HEK293 (cell line): ENCODE measurements around the gene CCDC57.
"Not testable (repeated sequence)": the region's sequence is repeated elsewhere in the genome, so short reads cannot be mapped to it uniquely, and the experiment has no call there.

ENCODE experiments used
- CTCF ChIA-PET: fragments of 350-600 bp; formaldehyde crosslinking; extraction: SDS; loops from one replicate; lab custom pipeline; 2021; ENCODE audit warnings: antibody characterized with exemption; lab: Yijun Ruan, JAX
- POLR2A ChIA-PET: fragments of 300-600 bp; formaldehyde crosslinking; extraction: SDS; loops from one replicate; lab custom pipeline; 2020; ENCODE audit warnings: antibody characterized with exemption, inconsistent platforms; lab: Yijun Ruan, JAX
- H3K27ac ChIP-seq: fragments of 200-500 bp; sonication (Bioruptor generic); 2 replicates; pipeline ENCODE4 v1.5.1; 2014; ENCODE audit warnings: low read depth, low read length, control low read depth, inconsistent platforms; ENCODE audit errors: extremely low read depth
- H3K36me3 ChIP-seq, 2 experiments: fragments of 200-500 bp in 1 of 2; sonication (Bioruptor generic) in 1 of 2; 1 replicate in 1 of 2; 2 replicates in 1 of 2; pipeline ENCODE4 v1.5.1; 2014 to 2017; ENCODE audit warnings: inconsistent platforms in 2 of 2, low read length in 2 of 2; ENCODE audit not compliant: control insufficient read depth in 2 of 2, insufficient read depth in 1 of 2
- H3K4me1 ChIP-seq: fragments of 200-500 bp; sonication (Bioruptor generic); 2 replicates; pipeline ENCODE4 v1.5.1; 2014; ENCODE audit warnings: mild to moderate bottlenecking, low read length, inconsistent platforms; ENCODE audit not compliant: control insufficient read depth, insufficient read depth
- H3K4me3 ChIP-seq: 2 replicates; pipeline ENCODE4 v1.5.1; 2011; ENCODE audit warnings: low read depth, mild to moderate bottlenecking, control low read depth, low read length, moderate library complexity
- H3K9me3 ChIP-seq: fragments of 200-500 bp; sonication (Bioruptor generic); 2 replicates; pipeline ENCODE4 v1.5.1; 2014; ENCODE audit warnings: low read depth, low read length, inconsistent platforms; ENCODE audit not compliant: control insufficient read depth, insufficient read depth
- GLIS2 ChIP-seq: fragments of 450-650 bp; formaldehyde crosslinking; IDR thresholded peaks from 2 replicates; pipeline ENCODE4 v1.5.1; 2016; ENCODE audit warnings: missing biosample characterization, missing genetic modification characterization
- OSR2 ChIP-seq: fragments of 450-650 bp; formaldehyde crosslinking; IDR thresholded peaks from 2 replicates; pipeline ENCODE4 v1.5.1; 2016; ENCODE audit warnings: missing biosample characterization, missing genetic modification characterization
- OVOL3 ChIP-seq: fragments of 450-650 bp; formaldehyde crosslinking; IDR thresholded peaks from 2 replicates; pipeline ENCODE4 v1.5.1; 2016; ENCODE audit warnings: missing biosample characterization, missing genetic modification characterization
- ZBTB1 ChIP-seq: fragments of 450-650 bp; formaldehyde crosslinking; IDR thresholded peaks from 2 replicates; pipeline ENCODE4 v1.5.1; 2016; ENCODE audit warnings: missing biosample characterization, missing genetic modification characterization
- ZBTB49 ChIP-seq: fragments of 450-650 bp; formaldehyde crosslinking; IDR thresholded peaks from 2 replicates; pipeline ENCODE4 v1.5.1; 2016; ENCODE audit warnings: missing biosample characterization, missing genetic modification characterization, low read depth
- ZFP69B ChIP-seq: fragments of 450-650 bp; formaldehyde crosslinking; IDR thresholded peaks from 2 replicates; pipeline ENCODE4 v1.5.1; 2016; ENCODE audit warnings: missing biosample characterization, missing genetic modification characterization
- ZNF114 ChIP-seq: fragments of 450-650 bp; formaldehyde crosslinking; IDR thresholded peaks from 2 replicates; pipeline ENCODE4 v1.5.0; 2017; ENCODE audit warnings: missing biosample characterization, missing genetic modification characterization
- ZNF16 ChIP-seq: fragments of 450-650 bp; formaldehyde crosslinking; IDR thresholded peaks from 2 replicates; pipeline ENCODE4 v1.5.1; 2016; ENCODE audit warnings: low read depth, missing biosample characterization, missing genetic modification characterization
- ZNF175 ChIP-seq: fragments of 450-650 bp; formaldehyde crosslinking; IDR thresholded peaks from 2 replicates; pipeline ENCODE4 v1.5.1; 2016; ENCODE audit warnings: missing biosample characterization, missing genetic modification characterization
- ZNF341 ChIP-seq: fragments of 450-650 bp; formaldehyde crosslinking; IDR thresholded peaks from 2 replicates; pipeline ENCODE4; 2016; ENCODE audit warnings: low read depth, missing biosample characterization, missing genetic modification characterization
- ZNF423 ChIP-seq: fragments of 450-650 bp; formaldehyde crosslinking; IDR thresholded peaks from 2 replicates; pipeline ENCODE4 v1.5.1; 2016; ENCODE audit warnings: missing biosample characterization, missing genetic modification characterization
- ZNF521 ChIP-seq: fragments of 450-650 bp; formaldehyde crosslinking; IDR thresholded peaks from 2 replicates; pipeline ENCODE4 v1.5.1; 2017; ENCODE audit warnings: missing biosample characterization, mild to moderate bottlenecking, missing genetic modification characterization
- ZNF548 ChIP-seq: fragments of 450-650 bp; formaldehyde crosslinking; IDR thresholded peaks from 2 replicates; pipeline ENCODE4 v1.5.1; 2016; ENCODE audit warnings: missing biosample characterization, missing genetic modification characterization
- ZNF549 ChIP-seq: fragments of 450-650 bp; IDR thresholded peaks from 2 replicates; pipeline ENCODE4 v1.5.1; 2018; ENCODE audit warnings: missing biosample characterization, missing genetic modification characterization, mild to moderate bottlenecking, inconsistent platforms, moderate library complexity
- ZNF670 ChIP-seq: fragments of 450-650 bp; formaldehyde crosslinking; IDR thresholded peaks from 2 replicates; pipeline ENCODE4 v1.5.1; 2016; ENCODE audit warnings: missing biosample characterization, missing genetic modification characterization, low read depth
- ZNF692 ChIP-seq: fragments of 450-650 bp; formaldehyde crosslinking; IDR thresholded peaks from 2 replicates; pipeline ENCODE4 v1.5.1; 2016; ENCODE audit warnings: missing biosample characterization, missing genetic modification characterization
- ZNF792 ChIP-seq: fragments of 450-650 bp; formaldehyde crosslinking; IDR thresholded peaks from 2 replicates; pipeline ENCODE4 v1.5.1; 2016; ENCODE audit warnings: missing biosample characterization, missing genetic modification characterization
- ZSCAN4 ChIP-seq: fragments of 450-650 bp; formaldehyde crosslinking; IDR thresholded peaks from 2 replicates; pipeline ENCODE4 v1.5.1; 2017; ENCODE audit warnings: missing biosample characterization, missing genetic modification characterization
- TF ChIP-seq, protein P1 (sequence below): fragments of 450-650 bp; formaldehyde crosslinking; IDR thresholded peaks from 2 replicates; pipeline ENCODE4 v1.5.1; 2016; ENCODE audit warnings: missing biosample characterization, missing genetic modification characterization, borderline replicate concordance
- TF ChIP-seq, protein P2 (sequence below): IDR thresholded peaks from 2 replicates; pipeline ENCODE4 v1.6.1; 2011; ENCODE audit warnings: mild to moderate bottlenecking, low read depth, low read length, borderline replicate concordance

CCDC57 gene

GRCh38 chr17:82175201-82175600 is 37.4 kb downstream of the CCDC57 start (continued):
- TF ChIP-seq, protein P1, sequence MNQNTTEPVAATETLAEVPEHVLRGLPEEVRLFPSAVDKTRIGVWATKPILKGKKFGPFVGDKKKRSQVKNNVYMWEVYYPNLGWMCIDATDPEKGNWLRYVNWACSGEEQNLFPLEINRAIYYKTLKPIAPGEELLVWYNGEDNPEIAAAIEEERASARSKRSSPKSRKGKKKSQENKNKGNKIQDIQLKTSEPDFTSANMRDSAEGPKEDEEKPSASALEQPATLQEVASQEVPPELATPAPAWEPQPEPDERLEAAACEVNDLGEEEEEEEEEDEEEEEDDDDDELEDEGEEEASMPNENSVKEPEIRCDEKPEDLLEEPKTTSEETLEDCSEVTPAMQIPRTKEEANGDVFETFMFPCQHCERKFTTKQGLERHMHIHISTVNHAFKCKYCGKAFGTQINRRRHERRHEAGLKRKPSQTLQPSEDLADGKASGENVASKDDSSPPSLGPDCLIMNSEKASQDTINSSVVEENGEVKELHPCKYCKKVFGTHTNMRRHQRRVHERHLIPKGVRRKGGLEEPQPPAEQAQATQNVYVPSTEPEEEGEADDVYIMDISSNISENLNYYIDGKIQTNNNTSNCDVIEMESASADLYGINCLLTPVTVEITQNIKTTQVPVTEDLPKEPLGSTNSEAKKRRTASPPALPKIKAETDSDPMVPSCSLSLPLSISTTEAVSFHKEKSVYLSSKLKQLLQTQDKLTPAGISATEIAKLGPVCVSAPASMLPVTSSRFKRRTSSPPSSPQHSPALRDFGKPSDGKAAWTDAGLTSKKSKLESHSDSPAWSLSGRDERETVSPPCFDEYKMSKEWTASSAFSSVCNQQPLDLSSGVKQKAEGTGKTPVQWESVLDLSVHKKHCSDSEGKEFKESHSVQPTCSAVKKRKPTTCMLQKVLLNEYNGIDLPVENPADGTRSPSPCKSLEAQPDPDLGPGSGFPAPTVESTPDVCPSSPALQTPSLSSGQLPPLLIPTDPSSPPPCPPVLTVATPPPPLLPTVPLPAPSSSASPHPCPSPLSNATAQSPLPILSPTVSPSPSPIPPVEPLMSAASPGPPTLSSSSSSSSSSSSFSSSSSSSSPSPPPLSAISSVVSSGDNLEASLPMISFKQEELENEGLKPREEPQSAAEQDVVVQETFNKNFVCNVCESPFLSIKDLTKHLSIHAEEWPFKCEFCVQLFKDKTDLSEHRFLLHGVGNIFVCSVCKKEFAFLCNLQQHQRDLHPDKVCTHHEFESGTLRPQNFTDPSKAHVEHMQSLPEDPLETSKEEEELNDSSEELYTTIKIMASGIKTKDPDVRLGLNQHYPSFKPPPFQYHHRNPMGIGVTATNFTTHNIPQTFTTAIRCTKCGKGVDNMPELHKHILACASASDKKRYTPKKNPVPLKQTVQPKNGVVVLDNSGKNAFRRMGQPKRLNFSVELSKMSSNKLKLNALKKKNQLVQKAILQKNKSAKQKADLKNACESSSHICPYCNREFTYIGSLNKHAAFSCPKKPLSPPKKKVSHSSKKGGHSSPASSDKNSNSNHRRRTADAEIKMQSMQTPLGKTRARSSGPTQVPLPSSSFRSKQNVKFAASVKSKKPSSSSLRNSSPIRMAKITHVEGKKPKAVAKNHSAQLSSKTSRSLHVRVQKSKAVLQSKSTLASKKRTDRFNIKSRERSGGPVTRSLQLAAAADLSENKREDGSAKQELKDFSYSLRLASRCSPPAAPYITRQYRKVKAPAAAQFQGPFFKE = no peak
- TF ChIP-seq ZNF670 (no peak), ZFP69B (no peak), ZNF548 (tag by site-specific recombination) (no peak), OSR2 (tag by site-specific recombination) (no peak), ZNF692 (no peak), GLIS2 (no peak), ZNF423 (tag by site-specific recombination) (no peak), ZNF341 (tag by site-specific recombination) (no peak)
- TF ChIP-seq, all 188 proteins: peak for 0

DNA sequence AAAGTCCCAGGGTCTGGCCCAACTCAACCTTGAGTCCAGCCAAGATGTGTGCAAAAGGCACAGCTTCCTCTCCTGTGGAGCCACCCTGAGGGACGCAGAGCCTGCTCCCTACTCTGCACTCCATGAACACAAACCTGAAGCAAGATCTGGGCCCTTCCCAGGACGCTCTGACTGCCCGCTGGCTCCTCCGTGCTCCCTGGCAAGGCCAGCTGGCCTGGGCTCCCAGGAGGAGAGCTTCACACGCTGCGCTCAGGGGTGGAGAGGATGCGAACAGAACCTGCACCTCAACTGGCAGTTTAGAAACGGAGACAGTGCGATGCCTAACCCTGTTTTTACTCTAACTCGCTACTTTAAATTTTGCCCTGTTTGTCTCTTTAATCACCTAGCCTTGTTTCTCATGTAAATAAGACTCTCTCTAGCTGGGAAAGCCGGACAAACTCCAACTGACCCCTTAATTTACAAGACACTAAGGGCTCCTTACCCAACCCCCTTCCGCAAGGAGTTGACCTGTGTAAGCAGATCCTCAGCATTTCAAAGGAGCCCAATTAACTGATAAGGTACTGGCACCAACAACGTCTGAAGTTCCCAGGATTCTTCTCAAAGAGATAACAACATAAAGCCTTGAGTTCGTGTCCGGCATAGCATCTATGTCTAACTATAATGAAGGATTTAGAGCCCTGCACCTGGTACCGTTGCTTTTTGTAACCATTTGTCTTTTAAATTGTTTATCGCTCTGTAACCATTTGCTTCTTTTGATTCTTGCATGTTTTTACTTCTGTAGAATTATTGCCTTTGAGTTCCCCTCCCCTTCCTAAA is 38.4 kb downstream of the CCDC57 start:
- H3K36me3 ChIP-seq = peaks cover 19 to 90% of the 10 kb centered on the region in 2 experiments

GRCh38 chr17:82173351-82174041 is 39.1 kb downstream of the CCDC57 start:
- Histone ChIP-seq H3K4me3 (no peak overlapping the region), H3K4me1 (no peaks in the 10 kb centered on the region), H3K27ac (no peak overlapping the region), H3K9me3 (no peaks in the 10 kb centered on the region), H3K36me3 (peaks cover 24 to 85% of the 10 kb centered on the region in 2 experiments)
- CTCF ChIA-PET = no interaction called here
- POLR2A ChIA-PET = no interaction called here
- TF ChIP-seq, protein P2, sequence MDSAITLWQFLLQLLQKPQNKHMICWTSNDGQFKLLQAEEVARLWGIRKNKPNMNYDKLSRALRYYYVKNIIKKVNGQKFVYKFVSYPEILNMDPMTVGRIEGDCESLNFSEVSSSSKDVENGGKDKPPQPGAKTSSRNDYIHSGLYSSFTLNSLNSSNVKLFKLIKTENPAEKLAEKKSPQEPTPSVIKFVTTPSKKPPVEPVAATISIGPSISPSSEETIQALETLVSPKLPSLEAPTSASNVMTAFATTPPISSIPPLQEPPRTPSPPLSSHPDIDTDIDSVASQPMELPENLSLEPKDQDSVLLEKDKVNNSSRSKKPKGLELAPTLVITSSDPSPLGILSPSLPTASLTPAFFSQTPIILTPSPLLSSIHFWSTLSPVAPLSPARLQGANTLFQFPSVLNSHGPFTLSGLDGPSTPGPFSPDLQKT = no peak
- no peak for TF ChIP-seq ZBTB49 (tag by site-specific recombination)
- TF ChIP-seq OVOL3 (tag by site-specific recombination) = no peak
- TF ChIP-seq ZNF175 (tag by site-specific recombination) = no peak
- no peak for TF ChIP-seq ZNF114 (tag by site-specific recombination)
- no peak for TF ChIP-seq ZNF549 (tag by site-specific recombination)
- TF ChIP-seq ZNF792 = no peak
- no peak for TF ChIP-seq ZBTB1 (tag by site-specific recombination)
- TF ChIP-seq ZNF521 (tag by site-specific recombination) = no peak
- no peak for TF ChIP-seq ZNF16
- TF ChIP-seq ZSCAN4 (tag by site-specific recombination) = no peak

More for the DNA sequence above, 38.4 kb downstream of the CCDC57 start:
- H3K9me3 ChIP-seq, CTCF ChIA-PET, H3K4me1 ChIP-seq, H3K4me3 ChIP-seq, H3K27ac ChIP-seq: not testable (repeated sequence)
- POLR2A ChIA-PET = interaction anchor here (0.6 kb wide), 1 partner anchor 32 kb away, joined by 3 read pairs; no protein-coding TSS in a partner anchor
